Measurements from ENCODE around the gene RNF44. TPM values are rescaled to one million over a fixed set of nuclear protein-coding genes. Genes with fewer than 3 reads are reported as not detected.

The RNF44 gene
- total and polyA plus RNA-seq, 2 of the 13 experiments (the other 11 are each of a cell fraction or from before 2014, with no cell fraction given), result 9.2 to 16.8 TPM

- TF ChIP-seq GATAD2A (CRISPR knock-in tag; IDR thresholded peaks at IDR 0.05), result no peak; the same call in 1 of the 2 replicates
- TF ChIP-seq, protein P1, sequence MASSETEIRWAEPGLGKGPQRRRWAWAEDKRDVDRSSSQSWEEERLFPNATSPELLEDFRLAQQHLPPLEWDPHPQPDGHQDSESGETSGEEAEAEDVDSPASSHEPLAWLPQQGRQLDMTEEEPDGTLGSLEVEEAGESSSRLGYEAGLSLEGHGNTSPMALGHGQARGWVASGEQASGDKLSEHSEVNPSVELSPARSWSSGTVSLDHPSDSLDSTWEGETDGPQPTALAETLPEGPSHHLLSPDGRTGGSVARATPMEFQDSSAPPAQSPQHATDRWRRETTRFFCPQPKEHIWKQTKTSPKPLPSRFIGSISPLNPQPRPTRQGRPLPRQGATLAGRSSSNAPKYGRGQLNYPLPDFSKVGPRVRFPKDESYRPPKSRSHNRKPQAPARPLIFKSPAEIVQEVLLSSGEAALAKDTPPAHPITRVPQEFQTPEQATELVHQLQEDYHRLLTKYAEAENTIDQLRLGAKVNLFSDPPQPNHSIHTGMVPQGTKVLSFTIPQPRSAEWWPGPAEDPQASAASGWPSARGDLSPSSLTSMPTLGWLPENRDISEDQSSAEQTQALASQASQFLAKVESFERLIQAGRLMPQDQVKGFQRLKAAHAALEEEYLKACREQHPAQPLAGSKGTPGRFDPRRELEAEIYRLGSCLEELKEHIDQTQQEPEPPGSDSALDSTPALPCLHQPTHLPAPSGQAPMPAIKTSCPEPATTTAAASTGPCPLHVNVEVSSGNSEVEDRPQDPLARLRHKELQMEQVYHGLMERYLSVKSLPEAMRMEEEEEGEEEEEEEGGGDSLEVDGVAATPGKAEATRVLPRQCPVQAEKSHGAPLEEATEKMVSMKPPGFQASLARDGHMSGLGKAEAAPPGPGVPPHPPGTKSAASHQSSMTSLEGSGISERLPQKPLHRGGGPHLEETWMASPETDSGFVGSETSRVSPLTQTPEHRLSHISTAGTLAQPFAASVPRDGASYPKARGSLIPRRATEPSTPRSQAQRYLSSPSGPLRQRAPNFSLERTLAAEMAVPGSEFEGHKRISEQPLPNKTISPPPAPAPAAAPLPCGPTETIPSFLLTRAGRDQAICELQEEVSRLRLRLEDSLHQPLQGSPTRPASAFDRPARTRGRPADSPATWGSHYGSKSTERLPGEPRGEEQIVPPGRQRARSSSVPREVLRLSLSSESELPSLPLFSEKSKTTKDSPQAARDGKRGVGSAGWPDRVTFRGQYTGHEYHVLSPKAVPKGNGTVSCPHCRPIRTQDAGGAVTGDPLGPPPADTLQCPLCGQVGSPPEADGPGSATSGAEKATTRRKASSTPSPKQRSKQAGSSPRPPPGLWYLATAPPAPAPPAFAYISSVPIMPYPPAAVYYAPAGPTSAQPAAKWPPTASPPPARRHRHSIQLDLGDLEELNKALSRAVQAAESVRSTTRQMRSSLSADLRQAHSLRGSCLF (CRISPR knock-in tag; IDR thresholded peaks at IDR 0.05; ENCODE audit: borderline replicate concordance), result no peak
- no peak for TF ChIP-seq KAT2B (IDR thresholded peaks at IDR 0.05; ENCODE audit: borderline replicate concordance, low read depth, low read length)
- TF ChIP-seq TCF7L2 (IDR thresholded peaks at IDR 0.05; ENCODE audit: low read depth, low read length), result no peak
- no peak for TF ChIP-seq DBP (CRISPR knock-in tag; IDR thresholded peaks at IDR 0.05; ENCODE audit: not compliant biosample characterization)
- no peak for TF ChIP-seq MBNL3 (CRISPR knock-in tag; conservative IDR thresholded peaks at IDR 0.05)
- peak; percentile 13; the same call in 1 of the 2 replicates for TF ChIP-seq BCL6 (CRISPR knock-in tag; IDR thresholded peaks at IDR 0.05)
- no peak for TF ChIP-seq ZNF207 (IDR thresholded peaks at IDR 0.05; ENCODE audit: borderline replicate concordance)
- no peak for TF ChIP-seq ZNF569 (CRISPR knock-in tag; IDR thresholded peaks at IDR 0.05; ENCODE audit: borderline replicate concordance)
- no peak for TF ChIP-seq MATR3 (CRISPR knock-in tag; IDR thresholded peaks at IDR 0.05)
- TF ChIP-seq ZFP1 (CRISPR knock-in tag; IDR thresholded peaks at IDR 0.05), result no peak
- no peak for TF ChIP-seq MBD4 (IDR thresholded peaks at IDR 0.05; ENCODE audit: borderline replicate concordance, low read length)
- TF ChIP-seq ZMYM2 (CRISPR knock-in tag; IDR thresholded peaks at IDR 0.05), result no peak
- no peak for TF ChIP-seq ZNF124 (CRISPR knock-in tag; IDR thresholded peaks at IDR 0.05)
- TF ChIP-seq ZNF484 (CRISPR knock-in tag; IDR thresholded peaks at IDR 0.05; ENCODE audit: borderline replicate concordance, low read depth), result no peak
- TF ChIP-seq GPN1 (CRISPR knock-in tag; IDR thresholded peaks at IDR 0.05; ENCODE audit: borderline replicate concordance), result no peak
- TF ChIP-seq THYN1 (CRISPR knock-in tag; IDR thresholded peaks at IDR 0.05; ENCODE audit: borderline replicate concordance, low read depth), result no peak
- TF ChIP-seq, protein P2, sequence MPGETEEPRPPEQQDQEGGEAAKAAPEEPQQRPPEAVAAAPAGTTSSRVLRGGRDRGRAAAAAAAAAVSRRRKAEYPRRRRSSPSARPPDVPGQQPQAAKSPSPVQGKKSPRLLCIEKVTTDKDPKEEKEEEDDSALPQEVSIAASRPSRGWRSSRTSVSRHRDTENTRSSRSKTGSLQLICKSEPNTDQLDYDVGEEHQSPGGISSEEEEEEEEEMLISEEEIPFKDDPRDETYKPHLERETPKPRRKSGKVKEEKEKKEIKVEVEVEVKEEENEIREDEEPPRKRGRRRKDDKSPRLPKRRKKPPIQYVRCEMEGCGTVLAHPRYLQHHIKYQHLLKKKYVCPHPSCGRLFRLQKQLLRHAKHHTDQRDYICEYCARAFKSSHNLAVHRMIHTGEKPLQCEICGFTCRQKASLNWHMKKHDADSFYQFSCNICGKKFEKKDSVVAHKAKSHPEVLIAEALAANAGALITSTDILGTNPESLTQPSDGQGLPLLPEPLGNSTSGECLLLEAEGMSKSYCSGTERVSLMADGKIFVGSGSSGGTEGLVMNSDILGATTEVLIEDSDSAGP (CRISPR knock-in tag; IDR thresholded peaks at IDR 0.05; ENCODE audit: borderline replicate concordance), result peak; percentile 96; the same call in 1 of the 2 replicates
- TF ChIP-seq, protein P3, sequence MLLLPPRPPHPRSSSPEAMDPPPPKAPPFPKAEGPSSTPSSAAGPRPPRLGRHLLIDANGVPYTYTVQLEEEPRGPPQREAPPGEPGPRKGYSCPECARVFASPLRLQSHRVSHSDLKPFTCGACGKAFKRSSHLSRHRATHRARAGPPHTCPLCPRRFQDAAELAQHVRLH (CRISPR knock-in tag; IDR thresholded peaks at IDR 0.05; ENCODE audit: borderline replicate concordance, low read depth), result peak; percentile 22; the same call in 1 of the 2 replicates
- TF ChIP-seq SP4 (CRISPR knock-in tag; IDR thresholded peaks at IDR 0.05), result no peak
- TF ChIP-seq ISX (CRISPR knock-in tag; conservative IDR thresholded peaks at IDR 0.05), result no peak
- TF ChIP-seq ZNF788 (CRISPR knock-in tag; IDR thresholded peaks at IDR 0.05; ENCODE audit: borderline replicate concordance), result no peak
- no peak for TF ChIP-seq ZIK1 (CRISPR knock-in tag; IDR thresholded peaks at IDR 0.05; ENCODE audit: borderline replicate concordance, low read depth)
- TF ChIP-seq HNRNPH1 (optimal IDR thresholded peaks at IDR 0.05; ENCODE audit: low read depth, low read length), result no peak
Observed at GRCh38 chr5:176536902-176537553, at the start of gene RNF44 (continued).

Data from HepG2 (cell line).